HCT116 (cell line): ENCODE results near the gene AKAP5.

ENCODE experiments used
- EGR1 ChIP-seq: IDR thresholded peaks from 2 replicates; pipeline ENCODE4 v1.6.1; 2012; ENCODE audit warnings: low read depth
- EZH2 ChIP-seq: fragments of 200-600 bp; sonication (generic); IDR thresholded peaks from 2 replicates; pipeline ENCODE4 v1.6.1; 2017; ENCODE audit warnings: antibody characterized with exemption, mixed run types
- FOSL1 ChIP-seq: IDR thresholded peaks from 2 replicates; pipeline ENCODE4 v1.6.1; 2012; ENCODE audit warnings: low read depth
- JUND ChIP-seq: IDR thresholded peaks from 2 replicates; pipeline ENCODE4 v1.6.1; 2012
- POLR2A ChIP-seq: IDR thresholded peaks from 2 replicates; pipeline ENCODE4 v1.7.0; 2011; ENCODE audit warnings: borderline replicate concordance; ENCODE audit not compliant: insufficient read depth, insufficient read length; ENCODE audit errors: extremely low read depth
- POLR2AphosphoS5 ChIP-seq: IDR thresholded peaks from 2 replicates; pipeline ENCODE4 v1.6.1; 2011; ENCODE audit warnings: mild to moderate bottlenecking, low read depth, low read length, moderate library complexity
- RAD21 ChIP-seq: IDR thresholded peaks from 2 replicates; pipeline ENCODE4 v1.6.1; 2012; ENCODE audit warnings: low read depth, mild to moderate bottlenecking
- SIN3A ChIP-seq: IDR thresholded peaks from 2 replicates; pipeline ENCODE4 v1.6.1; 2012; ENCODE audit warnings: low read depth
- SRF ChIP-seq: IDR thresholded peaks from 2 replicates; pipeline ENCODE4 v1.6.1; 2012; ENCODE audit warnings: low read depth
- TCF7L2 ChIP-seq: IDR thresholded peaks from 2 replicates; pipeline ENCODE4 v1.7.0; 2011; ENCODE audit warnings: borderline replicate concordance, inconsistent platforms; ENCODE audit not compliant: insufficient read depth, insufficient read length; ENCODE audit errors: extremely low read depth
- YY1 ChIP-seq: IDR thresholded peaks from 2 replicates; pipeline ENCODE4 v1.6.1; 2011; ENCODE audit warnings: low read length, low read depth, moderate library complexity, mild to moderate bottlenecking; ENCODE audit not compliant: insufficient replicate concordance; ENCODE audit errors: extremely low read depth
- TF ChIP-seq, protein P1 (sequence below): IDR thresholded peaks from 2 replicates; pipeline ENCODE4 v1.6.1; 2012; ENCODE audit warnings: low read depth
- TF ChIP-seq, protein P2 (sequence below), 3 experiments: fragments of 200-600 bp in 1 of 3; sonication (generic) in 1 of 3; IDR thresholded peaks in 2 of 3; conservative IDR thresholded peaks in 1 of 3; 2 replicates each; pipeline ENCODE4 v1.5.1; 2012 to 2017; ENCODE audit warnings: low read depth in 2 of 3, low read length in 2 of 3, antibody characterized with exemption in 1 of 3, borderline replicate concordance in 1 of 3, control low read depth in 1 of 3, mild to moderate bottlenecking in 1 of 3, mixed read lengths in 1 of 3, mixed run types in 1 of 3, moderate library complexity in 1 of 3; ENCODE audit not compliant: insufficient read depth in 1 of 3
- TF ChIP-seq, protein P3 (sequence below): IDR thresholded peaks from 2 replicates; pipeline ENCODE4 v1.6.1; 2012

GRCh38 chr14:64417771-64418125 lies 47.6 kb upstream of the AKAP5 start:
- no peak for TF ChIP-seq POLR2A
- TF ChIP-seq, protein P1, sequence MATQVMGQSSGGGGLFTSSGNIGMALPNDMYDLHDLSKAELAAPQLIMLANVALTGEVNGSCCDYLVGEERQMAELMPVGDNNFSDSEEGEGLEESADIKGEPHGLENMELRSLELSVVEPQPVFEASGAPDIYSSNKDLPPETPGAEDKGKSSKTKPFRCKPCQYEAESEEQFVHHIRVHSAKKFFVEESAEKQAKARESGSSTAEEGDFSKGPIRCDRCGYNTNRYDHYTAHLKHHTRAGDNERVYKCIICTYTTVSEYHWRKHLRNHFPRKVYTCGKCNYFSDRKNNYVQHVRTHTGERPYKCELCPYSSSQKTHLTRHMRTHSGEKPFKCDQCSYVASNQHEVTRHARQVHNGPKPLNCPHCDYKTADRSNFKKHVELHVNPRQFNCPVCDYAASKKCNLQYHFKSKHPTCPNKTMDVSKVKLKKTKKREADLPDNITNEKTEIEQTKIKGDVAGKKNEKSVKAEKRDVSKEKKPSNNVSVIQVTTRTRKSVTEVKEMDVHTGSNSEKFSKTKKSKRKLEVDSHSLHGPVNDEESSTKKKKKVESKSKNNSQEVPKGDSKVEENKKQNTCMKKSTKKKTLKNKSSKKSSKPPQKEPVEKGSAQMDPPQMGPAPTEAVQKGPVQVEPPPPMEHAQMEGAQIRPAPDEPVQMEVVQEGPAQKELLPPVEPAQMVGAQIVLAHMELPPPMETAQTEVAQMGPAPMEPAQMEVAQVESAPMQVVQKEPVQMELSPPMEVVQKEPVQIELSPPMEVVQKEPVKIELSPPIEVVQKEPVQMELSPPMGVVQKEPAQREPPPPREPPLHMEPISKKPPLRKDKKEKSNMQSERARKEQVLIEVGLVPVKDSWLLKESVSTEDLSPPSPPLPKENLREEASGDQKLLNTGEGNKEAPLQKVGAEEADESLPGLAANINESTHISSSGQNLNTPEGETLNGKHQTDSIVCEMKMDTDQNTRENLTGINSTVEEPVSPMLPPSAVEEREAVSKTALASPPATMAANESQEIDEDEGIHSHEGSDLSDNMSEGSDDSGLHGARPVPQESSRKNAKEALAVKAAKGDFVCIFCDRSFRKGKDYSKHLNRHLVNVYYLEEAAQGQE: no peak
- no peak for TF ChIP-seq TCF7L2
- TF ChIP-seq SIN3A: no peak
- TF ChIP-seq, protein P2, sequence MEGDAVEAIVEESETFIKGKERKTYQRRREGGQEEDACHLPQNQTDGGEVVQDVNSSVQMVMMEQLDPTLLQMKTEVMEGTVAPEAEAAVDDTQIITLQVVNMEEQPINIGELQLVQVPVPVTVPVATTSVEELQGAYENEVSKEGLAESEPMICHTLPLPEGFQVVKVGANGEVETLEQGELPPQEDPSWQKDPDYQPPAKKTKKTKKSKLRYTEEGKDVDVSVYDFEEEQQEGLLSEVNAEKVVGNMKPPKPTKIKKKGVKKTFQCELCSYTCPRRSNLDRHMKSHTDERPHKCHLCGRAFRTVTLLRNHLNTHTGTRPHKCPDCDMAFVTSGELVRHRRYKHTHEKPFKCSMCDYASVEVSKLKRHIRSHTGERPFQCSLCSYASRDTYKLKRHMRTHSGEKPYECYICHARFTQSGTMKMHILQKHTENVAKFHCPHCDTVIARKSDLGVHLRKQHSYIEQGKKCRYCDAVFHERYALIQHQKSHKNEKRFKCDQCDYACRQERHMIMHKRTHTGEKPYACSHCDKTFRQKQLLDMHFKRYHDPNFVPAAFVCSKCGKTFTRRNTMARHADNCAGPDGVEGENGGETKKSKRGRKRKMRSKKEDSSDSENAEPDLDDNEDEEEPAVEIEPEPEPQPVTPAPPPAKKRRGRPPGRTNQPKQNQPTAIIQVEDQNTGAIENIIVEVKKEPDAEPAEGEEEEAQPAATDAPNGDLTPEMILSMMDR (IDR thresholded peaks at IDR 0.05 in 2 of 3, conservative IDR thresholded peaks at IDR 0.05 in 1 of 3; ENCODE audit: borderline replicate concordance in 1 of 3, insufficient read depth in 1 of 3, low read depth in 2 of 3, low read length in 2 of 3): no peak
- no peak for TF ChIP-seq POLR2AphosphoS5
- no peak for TF ChIP-seq EZH2
- no peak for TF ChIP-seq JUND
- no peak for TF ChIP-seq SRF
- TF ChIP-seq RAD21: no peak
- TF ChIP-seq EGR1: no peak
- TF ChIP-seq YY1: no peak
- no peak for TF ChIP-seq FOSL1
- TF ChIP-seq, protein P3, sequence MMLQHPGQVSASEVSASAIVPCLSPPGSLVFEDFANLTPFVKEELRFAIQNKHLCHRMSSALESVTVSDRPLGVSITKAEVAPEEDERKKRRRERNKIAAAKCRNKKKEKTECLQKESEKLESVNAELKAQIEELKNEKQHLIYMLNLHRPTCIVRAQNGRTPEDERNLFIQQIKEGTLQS: no peak
